PC-3 (cell line): ENCODE data around the gene RBPMS2. TPM values are rescaled to one million over a fixed set of nuclear protein-coding genes. Genes with fewer than 3 reads are reported as not detected.

Experiments used
- ATAC-seq: fragments of 200-7000 bp; cut with Tn5 transposase; 2 replicates; pipeline ENCODE4 v1.9.1; 2020; ENCODE audit warnings: mild to moderate bottlenecking, moderate library complexity
- BruUV-seq: library from RNA; stranded (reverse); fragments of 400-500 nt; replicated peaks from 2 replicates; lab custom pipeline; 2021; lab: Mats Ljungman, UMichigan
- CTCF ChIA-PET: fragments of 300-600 bp; sonication (Branson Sonifier 250); formaldehyde crosslinking; loops from one replicate; lab custom pipeline; 2022; ENCODE audit warnings: antibody characterized with exemption; lab: Charles Lee
- POLR2A ChIA-PET: fragments of 300-600 bp; sonication (Branson Sonifier 250); formaldehyde crosslinking; loops from one replicate; lab custom pipeline; 2022; ENCODE audit warnings: antibody characterized with exemption; ENCODE audit not compliant: unreplicated experiment; lab: Charles Lee
- DNase-seq: peaks from one replicate; pipeline ENCODE4 v3.0.0-alpha.2; 2015
- H2AFZ ChIP-seq: fragments of 300-600 bp; sonication (generic); 2 replicates; pipeline ENCODE4 v1.6.0; 2016; ENCODE audit warnings: antibody characterized with exemption, low read length
- H3F3A ChIP-seq: fragments of 300-600 bp; sonication (generic); one replicate; pipeline ENCODE4 v1.6.0; 2017; ENCODE audit warnings: antibody characterized with exemption, low read length, control low read depth, mild to moderate bottlenecking; ENCODE audit not compliant: unreplicated experiment
- H3K27ac ChIP-seq: fragments of 300-600 bp; sonication (generic); 2 replicates; pipeline ENCODE4 v1.5.1; 2016; ENCODE audit warnings: mild to moderate bottlenecking, low read length
- H3K27me3 ChIP-seq: fragments of 300-600 bp; sonication (generic); 2 replicates; pipeline ENCODE4 v1.6.1; 2016; ENCODE audit warnings: low read length, mixed read lengths
- H3K36me3 ChIP-seq: fragments of 300-600 bp; sonication (generic); 2 replicates; pipeline ENCODE4 v1.6.1; 2016; ENCODE audit warnings: low read depth, mixed run types, low read length, mixed read lengths
- H3K4me1 ChIP-seq: fragments of 300-600 bp; sonication (generic); 2 replicates; pipeline ENCODE4 v1.5.1; 2016; ENCODE audit warnings: low read length; ENCODE audit not compliant: insufficient read depth
- H3K4me2 ChIP-seq: fragments of 300-600 bp; sonication (generic); 2 replicates; pipeline ENCODE4 v1.6.0; 2016; ENCODE audit warnings: low read length
- H3K4me3 ChIP-seq: fragments of 300-600 bp; sonication (generic); 2 replicates; pipeline ENCODE4 v1.5.1; 2016; ENCODE audit warnings: mild to moderate bottlenecking, low read length, mixed read lengths
- H3K79me2 ChIP-seq: fragments of 300-600 bp; sonication (generic); 2 replicates; pipeline ENCODE4 v1.6.1; 2017; ENCODE audit warnings: low read length, mixed read lengths
- H3K9ac ChIP-seq: fragments of 300-600 bp; sonication (generic); 2 replicates; pipeline ENCODE4 v1.6.0; 2016; ENCODE audit warnings: mild to moderate bottlenecking, low read length
- H3K9me2 ChIP-seq: fragments of 300-600 bp; sonication (generic); replicated peaks from 2 replicates; pipeline ENCODE4 v1.6.1; 2016; ENCODE audit warnings: mixed run types, low read length, mixed read lengths
- H3K9me3 ChIP-seq: fragments of 300-600 bp; sonication (generic); 2 replicates; pipeline ENCODE4 v1.6.1; 2016; ENCODE audit warnings: low read length, mixed read lengths
- H4K20me1 ChIP-seq: fragments of 300-600 bp; sonication (generic); 2 replicates; pipeline ENCODE4 v1.6.1; 2016; ENCODE audit warnings: low read length, mixed read lengths
- EZH2 ChIP-seq: fragments of 300-600 bp; sonication (generic); IDR thresholded peaks from one replicate; pipeline ENCODE4 v1.6.1; 2017; ENCODE audit warnings: antibody characterized with exemption, mild to moderate bottlenecking, low read length; ENCODE audit not compliant: unreplicated experiment
- EZH2phosphoT487 ChIP-seq: fragments of 300-600 bp; sonication (generic); IDR thresholded peaks from 2 replicates; pipeline ENCODE4 v1.6.1; 2018; ENCODE audit warnings: mild to moderate bottlenecking, antibody characterized with exemption, low read length, borderline replicate concordance
- intact Hi-C: fragments of 100-400 bp; cut with micrococcal nuclease; formaldehyde crosslinking; loops from 2 replicates; pipeline ENCODE4 v1.9.0; 2023
- total RNA-seq: library from RNA; depleted of rRNA; stranded (reverse); fragments of >200 nt; gene quantifications from 2 replicates; pipeline ENCODE4 v1.2.3, GENCODE V29; 2014
- TF ChIP-seq, protein P1 (sequence below): fragments of 300-600 bp; sonication (generic); conservative IDR thresholded peaks from 2 replicates; pipeline ENCODE4 v1.5.1; 2017; ENCODE audit warnings: antibody characterized with exemption, low read depth, mild to moderate bottlenecking, low read length

Gene RBPMS2
- total RNA-seq, 1 experiment from 2014 or later: not detected

DNA sequence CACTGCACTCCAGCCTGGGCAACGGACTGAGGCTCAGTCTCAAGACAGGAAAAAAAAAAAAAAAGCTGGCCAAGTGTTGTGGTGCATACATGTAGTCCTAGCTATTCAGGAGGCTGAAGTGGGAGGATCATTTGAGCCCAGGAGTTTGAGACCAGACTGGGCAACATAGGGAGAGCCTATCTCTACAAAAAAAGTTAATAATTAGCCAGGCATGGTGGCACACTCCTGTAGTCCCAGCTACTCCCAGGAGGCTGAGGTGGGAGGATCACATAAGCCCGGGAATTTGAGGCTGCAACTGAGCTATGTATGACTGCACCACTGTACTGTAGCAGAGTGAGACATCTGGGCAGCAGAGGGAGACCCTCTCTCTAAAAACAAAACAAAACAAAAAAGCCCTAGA is 58.9 kb downstream of the RBPMS2 start:
- ChIA-PET CTCF (no interaction called here), POLR2A (no interaction called here)
- Histone ChIP-seq H2AFZ (no peak overlapping the region), H3F3A (no peaks in the 10 kb centered on the region), H3K36me3 (no peaks in the 10 kb centered on the region), H4K20me1 (no peaks in the 10 kb centered on the region), H3K4me2 (no peak overlapping the region), H3K4me1 (no peaks in the 10 kb centered on the region), H3K27me3 (no peaks in the 10 kb centered on the region), H3K79me2 (no peaks in the 10 kb centered on the region), H3K4me3 (no peak overlapping the region), H3K9me2 (no peaks in the 10 kb centered on the region), H3K9ac (no peak overlapping the region), H3K9me3 (no peaks in the 10 kb centered on the region), H3K27ac (no peak overlapping the region)
- BruUV-seq: no TSS peak
- ATAC-seq (no peak), DNase-seq (no peak)
- intact Hi-C loops: no loop called here
- TF ChIP-seq EZH2phosphoT487 (no peak), EZH2 (no peak)
- TF ChIP-seq, protein P1, sequence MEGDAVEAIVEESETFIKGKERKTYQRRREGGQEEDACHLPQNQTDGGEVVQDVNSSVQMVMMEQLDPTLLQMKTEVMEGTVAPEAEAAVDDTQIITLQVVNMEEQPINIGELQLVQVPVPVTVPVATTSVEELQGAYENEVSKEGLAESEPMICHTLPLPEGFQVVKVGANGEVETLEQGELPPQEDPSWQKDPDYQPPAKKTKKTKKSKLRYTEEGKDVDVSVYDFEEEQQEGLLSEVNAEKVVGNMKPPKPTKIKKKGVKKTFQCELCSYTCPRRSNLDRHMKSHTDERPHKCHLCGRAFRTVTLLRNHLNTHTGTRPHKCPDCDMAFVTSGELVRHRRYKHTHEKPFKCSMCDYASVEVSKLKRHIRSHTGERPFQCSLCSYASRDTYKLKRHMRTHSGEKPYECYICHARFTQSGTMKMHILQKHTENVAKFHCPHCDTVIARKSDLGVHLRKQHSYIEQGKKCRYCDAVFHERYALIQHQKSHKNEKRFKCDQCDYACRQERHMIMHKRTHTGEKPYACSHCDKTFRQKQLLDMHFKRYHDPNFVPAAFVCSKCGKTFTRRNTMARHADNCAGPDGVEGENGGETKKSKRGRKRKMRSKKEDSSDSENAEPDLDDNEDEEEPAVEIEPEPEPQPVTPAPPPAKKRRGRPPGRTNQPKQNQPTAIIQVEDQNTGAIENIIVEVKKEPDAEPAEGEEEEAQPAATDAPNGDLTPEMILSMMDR: no peak

DNA sequence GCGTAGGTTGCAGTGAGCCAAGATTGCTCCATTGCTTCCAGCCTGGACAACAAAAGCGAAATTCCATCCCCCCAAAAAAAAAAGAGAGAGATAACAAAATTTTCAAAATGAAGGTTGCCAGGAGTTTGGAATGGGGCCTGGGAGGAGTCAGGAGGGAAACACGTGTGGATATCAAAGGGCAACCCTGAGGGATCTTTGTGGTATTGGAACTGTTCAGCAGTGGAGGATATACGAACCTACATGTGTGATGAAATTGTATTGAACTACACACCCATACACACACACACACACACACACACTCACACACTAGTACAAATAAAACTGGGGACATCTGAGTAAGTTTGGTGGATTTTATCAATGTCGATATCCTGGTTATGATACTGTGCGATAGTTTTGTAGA is 61.8 kb downstream of the RBPMS2 start:
- Histone ChIP-seq H3K9ac (no peak overlapping the region), H3K36me3 (no peaks in the 10 kb centered on the region), H4K20me1 (no peaks in the 10 kb centered on the region), H3K27me3 (no peaks in the 10 kb centered on the region), H3F3A (no peaks in the 10 kb centered on the region), H3K4me3 (no peak overlapping the region), H3K4me2 (no peak overlapping the region), H3K9me3 (no peaks in the 10 kb centered on the region), H3K27ac (no peak overlapping the region), H3K9me2 (no peaks in the 10 kb centered on the region), H3K4me1 (no peaks in the 10 kb centered on the region), H2AFZ (no peak overlapping the region), H3K79me2 (no peaks in the 10 kb centered on the region)
- no peak for DNase-seq
- POLR2A ChIA-PET: no interaction called here
- ATAC-seq: no peak
- no TSS peak for BruUV-seq
- CTCF ChIA-PET: no interaction called here
- TF ChIP-seq EZH2 (no peak), EZH2phosphoT487 (no peak)
- TF ChIP-seq, protein P1: no peak
- intact Hi-C loops: no loop called here

DNA sequence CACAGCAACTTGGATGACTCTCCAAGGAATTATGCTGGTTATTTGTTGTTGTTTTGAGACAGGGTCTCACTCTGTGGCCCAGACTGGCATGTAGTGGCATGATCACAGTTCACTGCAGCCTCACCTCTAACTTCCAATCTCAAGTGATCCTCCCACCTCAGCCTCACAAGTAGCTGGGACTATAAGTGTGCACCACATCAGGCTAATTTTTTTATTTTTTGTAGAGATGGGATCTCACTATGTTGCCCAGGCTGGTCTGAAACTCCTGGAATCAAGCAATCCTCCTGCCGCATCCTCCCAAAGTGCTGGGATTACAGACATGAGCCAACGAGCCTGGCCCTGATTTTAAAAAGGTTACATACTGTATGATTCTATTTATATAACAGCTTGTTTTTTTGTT is 63.0 kb downstream of the RBPMS2 start:
- CTCF ChIA-PET: no interaction called here

More for the DNA sequence above, 63.0 kb downstream of the RBPMS2 start:
- Histone ChIP-seq H3K27ac (no peak overlapping the region), H3K9ac (no peak overlapping the region), H3F3A (no peaks in the 10 kb centered on the region), H3K4me1 (no peaks in the 10 kb centered on the region), H3K4me2 (no peak overlapping the region), H4K20me1 (no peaks in the 10 kb centered on the region), H3K9me2 (no peaks in the 10 kb centered on the region), H3K9me3 (no peaks in the 10 kb centered on the region), H2AFZ (no peak overlapping the region), H3K27me3 (no peaks in the 10 kb centered on the region), H3K4me3 (no peak overlapping the region), H3K36me3 (no peaks in the 10 kb centered on the region), H3K79me2 (no peaks in the 10 kb centered on the region)
- DNase-seq: no peak
- intact Hi-C loops: no loop called here
- POLR2A ChIA-PET: no interaction called here
- ATAC-seq: no peak
- TF ChIP-seq EZH2phosphoT487 (no peak), EZH2 (no peak)
- TF ChIP-seq, protein P1: no peak
- no TSS peak for BruUV-seq
